Stimulated activated memory B cell treated with anti-CD40 and anti-IgM and Interleukin-4, amounts not matched to agents 10 μg/mL and 1 μg/mL and 100 μg/mL, for 72 hours (primary cell): ENCODE results near the gene MOK.
"Not testable (repeated sequence)": the region's sequence is repeated elsewhere in the genome, so short reads cannot be mapped to it uniquely, and the experiment has no call there.

Source experiments
- ATAC-seq: fragments of 150-1000 bp; cut with Tn5 transposase; 2 replicates; pipeline ENCODE4 v1.10.0; 2021
- H3K27ac Mint-ChIP-seq: one replicate; pipeline ENCODE4 v1.8.0; 2022; ENCODE audit warnings: mild to moderate bottlenecking, mixed read lengths
- H3K27me3 Mint-ChIP-seq: one replicate; pipeline ENCODE4 v1.8.0; 2022; ENCODE audit warnings: mixed read lengths
- H3K36me3 Mint-ChIP-seq: one replicate; pipeline ENCODE4 v1.8.0; 2022; ENCODE audit warnings: mixed read lengths
- H3K4me1 Mint-ChIP-seq: one replicate; pipeline ENCODE4 v1.8.0; 2022; ENCODE audit warnings: mixed read lengths
- H3K4me3 Mint-ChIP-seq: one replicate; pipeline ENCODE4 v1.8.0; 2022; ENCODE audit warnings: mild to moderate bottlenecking, moderate library complexity, mixed read lengths
- H3K9me3 Mint-ChIP-seq: one replicate; pipeline ENCODE4 v1.8.0; 2022; ENCODE audit warnings: mixed read lengths

The MOK gene

GRCh38 chr14:102333390-102333789, 28.4 kb upstream of the MOK start:
- Mint-ChIP-seq H3K27ac (no peak overlapping the region), H3K4me1 (peaks cover 6% of the 10 kb centered on the region), H3K9me3 (no peaks in the 10 kb centered on the region), H3K36me3 (peaks cover 45% of the 10 kb centered on the region), H3K27me3 (no peaks in the 10 kb centered on the region), H3K4me3 (no peak overlapping the region)
- no peak for ATAC-seq

DNA sequence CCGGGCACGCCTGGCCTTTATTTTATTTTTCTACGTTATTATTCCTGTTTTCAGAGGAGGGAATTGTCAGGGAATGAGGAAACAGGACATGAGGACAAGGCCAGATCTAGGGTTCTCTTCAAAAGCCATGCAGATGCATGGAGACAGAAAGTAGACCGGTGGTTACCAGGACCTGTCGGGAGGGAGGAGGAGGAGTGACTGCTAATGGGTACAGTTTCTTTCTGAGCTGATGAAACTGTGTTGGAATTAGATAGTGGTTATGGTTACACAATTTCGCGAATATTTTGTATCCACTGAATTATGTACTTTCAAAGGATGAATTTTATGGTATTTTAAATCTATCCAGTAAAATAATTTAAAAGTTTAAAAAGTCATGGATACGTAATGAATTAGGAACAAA, 25.8 kb upstream of the MOK start:
- no peak overlapping the region for H3K4me3 Mint-ChIP-seq
- no peak overlapping the region for H3K27ac Mint-ChIP-seq
- no peak for ATAC-seq
- peaks cover 46% of the 10 kb centered on the region for H3K36me3 Mint-ChIP-seq
- H3K4me1 Mint-ChIP-seq = peaks cover 6% of the 10 kb centered on the region
- H3K27me3 Mint-ChIP-seq = no peaks in the 10 kb centered on the region
- H3K9me3 Mint-ChIP-seq = no peaks in the 10 kb centered on the region

- H3K36me3 Mint-ChIP-seq = peaks cover 39% of the 10 kb centered on the region
- not testable (repeated sequence) for ATAC-seq, H3K9me3 Mint-ChIP-seq, H3K4me3 Mint-ChIP-seq, H3K4me1 Mint-ChIP-seq, H3K27ac Mint-ChIP-seq, H3K27me3 Mint-ChIP-seq
Observed at GRCh38 chr14:102329381-102329780, 24.4 kb upstream of the MOK start.

DNA sequence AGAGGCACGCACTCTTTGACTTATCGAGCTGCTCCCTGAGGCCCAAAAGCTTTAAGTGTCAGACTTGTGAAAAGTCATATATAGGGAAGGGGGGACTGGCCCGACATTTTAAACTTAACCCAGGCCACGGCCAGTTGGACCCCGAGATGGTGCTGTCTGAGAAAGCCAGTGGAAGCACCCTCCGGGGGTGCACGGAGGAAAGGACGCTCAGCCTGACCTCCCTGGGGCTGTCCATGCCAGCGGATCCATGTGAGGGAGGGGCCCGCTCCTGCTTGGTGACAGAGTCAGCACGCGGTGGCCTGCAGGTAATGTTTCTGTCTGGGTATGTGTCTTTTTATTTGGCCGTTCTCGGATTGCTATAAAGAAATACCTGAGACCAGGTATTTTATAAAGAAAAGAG, 21.6 kb upstream of the MOK start:
- Mint-ChIP-seq H3K9me3 (no peaks in the 10 kb centered on the region), H3K4me3 (no peak overlapping the region), H3K36me3 (peaks cover 18% of the 10 kb centered on the region), H3K27me3 (no peaks in the 10 kb centered on the region), H3K4me1 (peaks cover 13% of the 10 kb centered on the region), H3K27ac (no peak overlapping the region)
- ATAC-seq = no peak

- Mint-ChIP-seq H3K4me3 (no peak overlapping the region), H3K9me3 (no peaks in the 10 kb centered on the region), H3K4me1 (peaks cover 13% of the 10 kb centered on the region), H3K27me3 (no peaks in the 10 kb centered on the region), H3K27ac (no peak overlapping the region), H3K36me3 (peaks cover 16% of the 10 kb centered on the region)
- ATAC-seq = no peak
Observed at GRCh38 chr14:102325791-102326345, 20.9 kb upstream of the MOK start.

DNA sequence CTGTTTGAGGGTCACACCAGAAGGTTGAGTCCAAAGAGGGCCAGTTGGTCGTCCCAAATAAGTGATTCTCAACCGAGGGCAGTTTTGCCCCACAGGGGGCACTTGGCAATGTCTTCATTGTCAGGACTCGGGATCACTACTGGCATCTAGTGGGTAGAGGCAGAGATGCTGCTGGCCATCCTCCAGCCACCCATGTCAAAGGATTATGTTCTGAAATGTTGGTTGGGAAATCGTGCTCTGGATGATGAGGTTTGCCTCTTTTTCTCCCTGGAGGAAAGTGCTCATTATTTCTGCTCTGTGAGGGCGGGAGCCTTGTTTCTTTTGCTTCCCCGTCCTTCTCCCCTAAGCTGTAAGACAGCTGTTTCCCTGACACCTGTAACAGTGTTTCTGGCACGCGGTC, 18.1 kb upstream of the MOK start:
- peaks cover 10% of the 10 kb centered on the region for H3K36me3 Mint-ChIP-seq
- H3K9me3 Mint-ChIP-seq = no peaks in the 10 kb centered on the region
- H3K27ac Mint-ChIP-seq = no peak overlapping the region
- no peak for ATAC-seq
- peaks cover 36% of the 10 kb centered on the region for H3K4me1 Mint-ChIP-seq
- no peak overlapping the region for H3K4me3 Mint-ChIP-seq
- H3K27me3 Mint-ChIP-seq = no peaks in the 10 kb centered on the region

- H3K27me3 Mint-ChIP-seq = no peaks in the 10 kb centered on the region
- peak overlapping the region; percentile 93 for H3K27ac Mint-ChIP-seq
- peaks cover 9% of the 10 kb centered on the region for H3K36me3 Mint-ChIP-seq
- no peaks in the 10 kb centered on the region for H3K9me3 Mint-ChIP-seq
- ATAC-seq = no peak
- peaks cover 50% of the 10 kb centered on the region for H3K4me1 Mint-ChIP-seq
- no peak overlapping the region for H3K4me3 Mint-ChIP-seq
Observed at GRCh38 chr14:102321456-102322422, 16.8 kb upstream of the MOK start.

DNA sequence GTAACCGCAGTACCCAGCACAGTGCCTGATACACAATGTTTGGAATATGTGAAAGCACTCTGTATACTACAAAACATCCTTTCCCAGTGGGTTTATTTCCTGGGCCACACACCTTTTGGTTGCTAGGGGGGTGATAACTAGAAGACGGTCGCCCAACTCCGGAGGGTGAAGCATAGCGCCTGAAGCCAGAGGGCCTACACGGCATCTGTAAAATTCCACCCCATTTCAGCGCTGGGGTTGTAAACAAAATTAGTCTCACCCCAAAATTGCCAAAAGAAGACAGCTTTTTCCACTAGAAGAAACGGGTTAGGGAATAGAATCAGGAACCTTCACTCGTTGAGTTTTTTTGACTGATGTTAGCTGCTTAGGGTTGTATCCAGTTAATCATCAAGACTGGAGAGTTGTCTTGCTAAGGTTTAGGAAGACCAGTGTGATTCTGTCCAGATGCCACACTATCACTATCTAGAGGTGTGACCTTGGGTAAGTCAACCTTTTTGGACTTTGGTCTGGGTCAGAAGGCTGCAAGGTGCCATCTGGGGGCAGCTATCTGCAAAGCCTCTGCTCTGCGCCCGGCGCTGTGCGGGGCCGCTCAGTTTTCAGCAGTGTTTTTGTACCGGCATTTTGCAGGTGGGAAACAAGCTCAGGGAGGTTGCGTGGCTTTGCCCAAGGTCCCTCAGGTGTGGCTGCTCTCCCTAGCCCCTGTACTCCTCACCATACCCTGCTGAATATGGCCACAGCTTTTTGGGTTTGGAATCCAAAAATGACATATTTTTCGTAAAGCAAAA, 15.9 kb upstream of the MOK start:
- no peak for ATAC-seq
- no peaks in the 10 kb centered on the region for H3K27me3 Mint-ChIP-seq
- peaks cover under 1% of the 10 kb centered on the region for H3K36me3 Mint-ChIP-seq
- peak overlapping the region; percentile 92 for H3K4me3 Mint-ChIP-seq
- H3K9me3 Mint-ChIP-seq = no peaks in the 10 kb centered on the region
- peak overlapping the region; percentile 93 for H3K27ac Mint-ChIP-seq
- peaks cover 57% of the 10 kb centered on the region for H3K4me1 Mint-ChIP-seq

- Mint-ChIP-seq H3K27ac (peak overlapping the region; percentile 93), H3K27me3 (no peaks in the 10 kb centered on the region), H3K36me3 (no peaks in the 10 kb centered on the region), H3K4me3 (peak overlapping the region; percentile 92), H3K9me3 (no peaks in the 10 kb centered on the region), H3K4me1 (peaks cover 58% of the 10 kb centered on the region)
- ATAC-seq = peak; percentile 56
Observed at GRCh38 chr14:102320033-102320660, 15.2 kb upstream of the MOK start.

DNA sequence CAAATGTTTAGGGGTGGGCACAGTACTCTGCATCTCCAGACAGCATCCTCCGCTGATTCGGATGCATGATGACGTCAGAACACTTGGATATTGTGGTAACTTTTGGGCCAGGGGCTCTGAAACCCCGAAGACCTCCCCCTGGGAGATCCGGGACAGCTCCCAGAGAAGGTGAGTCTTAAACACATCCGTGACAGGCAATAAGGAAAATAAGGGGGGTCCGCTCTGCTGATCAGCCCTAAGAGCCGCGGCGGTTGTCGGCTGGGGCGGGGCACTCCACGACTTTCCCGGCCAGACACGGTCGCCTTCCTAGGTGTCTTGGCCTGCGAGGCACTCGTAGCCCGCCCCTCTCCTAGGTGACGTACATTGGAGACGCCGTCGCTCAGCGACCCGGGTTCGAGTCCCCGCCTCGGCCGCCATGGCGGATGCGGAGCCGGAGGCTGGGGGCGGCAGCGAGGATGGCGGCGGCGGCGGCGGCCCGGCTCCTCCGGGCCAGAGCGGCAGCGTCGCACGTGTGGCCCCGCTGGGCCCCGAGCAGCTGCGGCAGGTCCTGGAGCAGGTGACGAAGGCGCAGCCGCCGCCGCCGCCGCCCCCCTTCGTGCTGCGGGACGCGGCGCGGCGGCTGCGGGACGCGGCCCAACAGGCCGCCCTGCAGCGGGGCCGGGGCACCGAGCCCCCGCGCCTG, 14.5 kb upstream of the MOK start, which contains the start of gene ZNF839:
ZNF839 (plus strand) TSS at position 396 of the 682 bp plus-strand sequence; CDS start at position 416, 20 bp downstream.
- ATAC-seq = peak; percentile 86

GRCh38 chr14:102318781-102319276, 13.9 kb upstream of the MOK start:
- H3K4me1 Mint-ChIP-seq = peaks cover 71% of the 10 kb centered on the region
- H3K27ac Mint-ChIP-seq = peak overlapping the region; percentile 93
- H3K36me3 Mint-ChIP-seq = no peaks in the 10 kb centered on the region
- ATAC-seq = no peak
- H3K4me3 Mint-ChIP-seq = peak overlapping the region; percentile 89
- no peaks in the 10 kb centered on the region for H3K27me3 Mint-ChIP-seq
- no peaks in the 10 kb centered on the region for H3K9me3 Mint-ChIP-seq

More for the DNA sequence above, 14.5 kb upstream of the MOK start, which contains the start of gene ZNF839:
- H3K9me3 Mint-ChIP-seq = no peaks in the 10 kb centered on the region
- H3K4me3 Mint-ChIP-seq = peak within 1 kb of the TSS; percentile 92
- no peaks in the 10 kb centered on the region for H3K27me3 Mint-ChIP-seq
- peak within 1 kb of the TSS; percentile 93 for H3K27ac Mint-ChIP-seq
- peaks cover 65% of the 10 kb centered on the region for H3K4me1 Mint-ChIP-seq
- no peaks in the 10 kb centered on the region for H3K36me3 Mint-ChIP-seq

DNA sequence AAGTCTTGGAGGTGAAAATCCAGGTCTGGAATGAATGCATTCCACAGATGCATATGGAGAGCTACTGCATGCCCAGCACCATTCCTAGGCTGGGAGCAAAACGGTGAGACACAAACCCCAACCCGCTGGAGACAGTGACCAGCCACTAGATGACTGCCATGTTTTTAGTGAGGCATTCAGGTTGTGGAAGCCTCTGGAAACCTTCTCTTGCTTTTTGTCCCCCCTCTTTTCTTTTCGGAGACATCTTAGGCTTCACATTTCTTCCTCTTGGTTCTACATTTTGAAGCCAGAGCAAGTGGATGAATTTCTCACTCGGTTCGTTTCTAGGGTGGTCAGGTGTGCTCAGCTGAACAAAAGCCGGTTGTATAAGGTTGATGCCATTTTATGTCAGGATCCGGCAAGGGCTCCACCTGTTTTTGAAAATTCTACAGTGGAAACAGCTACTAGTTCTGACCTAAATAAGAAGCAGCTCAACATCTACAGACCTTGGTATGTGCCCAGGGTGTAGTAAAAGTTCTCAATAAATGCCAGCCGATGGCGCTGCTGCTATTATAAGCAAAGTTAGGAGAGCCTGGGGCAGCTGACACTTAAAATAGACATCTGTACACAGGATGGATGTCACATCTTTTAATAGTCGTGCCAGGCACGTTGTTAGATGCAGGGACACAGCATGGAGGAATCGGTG, 12.7 kb upstream of the MOK start:
- Mint-ChIP-seq H3K27me3 (no peaks in the 10 kb centered on the region), H3K4me3 (peak overlapping the region; percentile 89), H3K9me3 (no peaks in the 10 kb centered on the region), H3K36me3 (no peaks in the 10 kb centered on the region), H3K27ac (peak overlapping the region; percentile 93), H3K4me1 (peaks cover 69% of the 10 kb centered on the region)
- ATAC-seq = no peak

DNA sequence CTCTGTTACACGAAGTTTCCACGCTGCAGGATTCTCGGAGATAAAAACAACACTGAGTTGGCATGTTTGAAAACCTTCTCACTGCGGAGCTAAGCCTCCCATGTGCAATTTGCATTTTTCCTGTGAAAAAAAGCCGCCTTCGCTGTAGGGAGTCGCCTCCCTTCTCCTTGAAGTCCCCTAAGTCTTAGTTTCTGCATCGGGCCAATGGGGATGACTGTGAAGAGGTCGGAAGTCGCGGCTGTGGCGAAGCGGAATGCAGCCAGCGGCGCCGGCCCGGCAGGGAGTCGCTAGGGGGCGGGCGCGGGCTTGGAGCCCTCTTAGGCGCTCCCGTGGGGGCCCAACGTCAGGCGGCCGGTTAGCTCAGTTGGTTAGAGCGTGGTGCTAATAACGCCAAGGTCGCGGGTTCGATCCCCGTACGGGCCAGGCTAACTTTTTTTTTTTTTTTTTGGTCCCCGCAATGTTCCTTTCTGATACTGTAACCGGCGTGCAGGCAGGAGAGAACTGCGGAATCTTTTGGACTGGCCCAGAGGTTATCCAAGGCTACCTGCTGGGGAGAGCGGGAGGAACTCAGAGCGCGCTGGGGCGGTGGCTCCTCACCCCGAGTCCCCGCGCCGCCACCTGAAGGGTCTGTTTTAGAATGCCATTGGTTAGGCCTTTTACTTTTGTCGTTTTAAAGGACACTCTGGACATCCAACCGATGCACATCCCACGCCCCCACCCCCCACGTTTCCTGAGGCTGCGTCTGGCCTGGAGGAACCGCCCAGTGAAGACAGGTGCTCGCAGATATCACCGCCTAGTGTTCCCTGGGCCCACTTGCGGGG, 12.0 kb upstream of the MOK start:
- peak; percentile 87 for ATAC-seq
- no peaks in the 10 kb centered on the region for H3K27me3 Mint-ChIP-seq
- H3K4me3 Mint-ChIP-seq = peak overlapping the region; percentile 89
- peaks cover 64% of the 10 kb centered on the region for H3K4me1 Mint-ChIP-seq
- no peaks in the 10 kb centered on the region for H3K9me3 Mint-ChIP-seq
- peak overlapping the region; percentile 93 for H3K27ac Mint-ChIP-seq
- H3K36me3 Mint-ChIP-seq = no peaks in the 10 kb centered on the region
